K562 (cell line): ENCODE data around the gene SAE1. TPM values are rescaled to one million over a fixed set of nuclear protein-coding genes. Genes with fewer than 3 reads are reported as not detected.
A peak's percentile ranks its signal among the peaks of the same experiment; 100 is the strongest.

Experiments
- ATAC-seq: fragments of 200-7000 bp; cut with Tn5 transposase; 3 replicates; pipeline ENCODE4 v1.9.1; 2020; ENCODE audit warnings: moderate library complexity
- BruUV-seq: library from RNA; stranded (reverse); fragments of 400-500 nt; replicated peaks from 2 replicates; lab custom pipeline; 2021; lab: Mats Ljungman, UMichigan
- CTCF ChIA-PET: fragments of 300-600 bp; formaldehyde crosslinking; extraction: SDS; loops from one replicate; lab custom pipeline; 2021; ENCODE audit warnings: low intra/inter-chr PET ratio; lab: Yijun Ruan, JAX
- POLR2A ChIA-PET: fragments of 300-600, 350-650 bp; sonication (Branson Sonifier 250); formaldehyde crosslinking; extraction: SDS; loops from one replicate; lab custom pipeline; 2021; ENCODE audit warnings: antibody characterized with exemption, inconsistent platforms; lab: Yijun Ruan, JAX
- DNase-seq, 4 experiments: peaks; one replicate each; pipeline versions ENCODE4 v3.0.0 to v3.0.0-alpha.2; 2011 to 2018; ENCODE audit warnings: low spot score in 3 of 4, mixed read lengths in 3 of 4; ENCODE audit errors: extremely low read depth in 1 of 4
- FAIRE-seq: peaks from 2 replicates; lab custom pipeline; 2011; peaks lifted over from hg19 to GRCh38; lab: Jason Lieb, UNC
- H2AFZ ChIP-seq: 2 replicates; pipeline ENCODE4 v1.6.0; 2011; ENCODE audit warnings: low read depth, low read length, control low read depth, inconsistent platforms
- H3K27ac ChIP-seq: fragments of 200-600 bp; 3 replicates; pipeline ENCODE4 v1.8.0; 2011; ENCODE audit warnings: low read depth, mild to moderate bottlenecking, control low read depth, inconsistent platforms, low read length, moderate library complexity, mixed read lengths; ENCODE audit errors: extremely low read depth
- H3K27me3 ChIP-seq, 2 experiments: fragments of 300-600 bp in 1 of 2; 2 replicates in 1 of 2; 3 replicates in 1 of 2; pipeline versions ENCODE4 v1.6.0 to v1.8.0; 2011; ENCODE audit warnings: inconsistent platforms in 2 of 2, low read length in 2 of 2, mild to moderate bottlenecking in 1 of 2, mixed read lengths in 1 of 2, moderate library complexity in 1 of 2; ENCODE audit not compliant: control insufficient read depth in 2 of 2, insufficient read depth in 2 of 2
- H3K36me3 ChIP-seq: fragments of 300-600 bp; 3 replicates; pipeline ENCODE4 v1.8.0; 2011; ENCODE audit warnings: mild to moderate bottlenecking, low read length, inconsistent platforms; ENCODE audit not compliant: control insufficient read depth, insufficient read depth
- H3K4me1 ChIP-seq, 2 experiments: fragments of 200-600 bp in 1 of 2; replicated peaks in 1 of 2; 2 replicates in 1 of 2; 3 replicates in 1 of 2; pipeline versions ENCODE4 v1.5.1 to v1.8.0; 2011; ENCODE audit warnings: inconsistent platforms in 2 of 2, low read length in 2 of 2, mild to moderate bottlenecking in 1 of 2, mixed read lengths in 1 of 2, moderate library complexity in 1 of 2; ENCODE audit not compliant: control insufficient read depth in 2 of 2, insufficient read depth in 2 of 2
- H3K4me2 ChIP-seq: 2 replicates; pipeline ENCODE4 v1.6.1; 2011; ENCODE audit warnings: low read length, control low read depth, inconsistent platforms, mixed read lengths; ENCODE audit not compliant: insufficient read depth
- H3K4me3 ChIP-seq: fragments of 200-600 bp; sonication (generic), shearing (Covaris generic); 2 replicates; pipeline ENCODE4 v1.5.1; 2016; ENCODE audit warnings: control low read depth, inconsistent platforms
- H3K79me2 ChIP-seq: fragments of 200-600 bp; 3 replicates; pipeline ENCODE4 v1.8.0; 2011; ENCODE audit warnings: low read length, inconsistent platforms; ENCODE audit not compliant: control insufficient read depth, insufficient read depth
- H3K9ac ChIP-seq, 2 experiments: 2 replicates each; pipeline versions ENCODE4 v1.6.0 to v1.6.1; 2011; ENCODE audit warnings: low read depth in 2 of 2, low read length in 2 of 2, control low read depth in 1 of 2, inconsistent platforms in 1 of 2, mild to moderate bottlenecking in 1 of 2, mixed read lengths in 1 of 2; ENCODE audit not compliant: insufficient read depth in 1 of 2
- H3K9me1 ChIP-seq: one replicate; pipeline ENCODE4 v1.6.0; 2011; ENCODE audit warnings: inconsistent platforms, mild to moderate bottlenecking, low read length, moderate library complexity; ENCODE audit not compliant: control insufficient read depth, insufficient read depth
- H3K9me3 ChIP-seq: replicated peaks from 2 replicates; pipeline ENCODE4 v1.5.1; 2011; ENCODE audit warnings: low read depth, low read length, inconsistent platforms; ENCODE audit not compliant: control insufficient read depth, insufficient read depth
- H4K20me1 ChIP-seq: replicated peaks from 2 replicates; pipeline ENCODE4 v1.6.1; 2011; ENCODE audit warnings: low read length, inconsistent platforms, mixed read lengths; ENCODE audit not compliant: control insufficient read depth, insufficient read depth
- BCOR ChIP-seq: fragments of 450-650 bp; IDR thresholded peaks from 2 replicates; pipeline ENCODE4 v1.6.1; 2016
- RBM25 ChIP-seq: fragments of 200-400 bp; formaldehyde crosslinking; IDR thresholded peaks from 2 replicates; pipeline ENCODE4 v1.6.1; 2018; ENCODE audit warnings: low read length, low read depth, moderate library complexity; ENCODE audit not compliant: severe bottlenecking
- ZFP30 ChIP-seq: fragments of 250-450 bp; sonication (Bioruptor Pico); IDR thresholded peaks from 2 replicates; pipeline ENCODE4 v1.8.0; 2022; ENCODE audit warnings: moderate library complexity, mild to moderate bottlenecking, inconsistent platforms, borderline replicate concordance
- WGBS: fragments of 100-300 bp; shearing (Covaris generic); methylation state at CpG from one replicate; pipeline ENCODE4 v1.1.6; 2016; ENCODE audit warnings: low coverage, mixed read lengths; ENCODE audit not compliant: insufficient coverage; ENCODE audit errors: missing lambda C conversion rate; 5-methylcytosine and 5-hydroxymethylcytosine counted together
- in situ Hi-C: fragments of 300-500 bp; cut with MboI; formaldehyde crosslinking; loops from 4 replicates; pipeline ENCODE4 v1.15.0; 2018; ENCODE audit warnings: inconsistent platforms, mixed read lengths
- intact Hi-C: fragments of 100-400 bp; cut with micrococcal nuclease; formaldehyde crosslinking; loops from 2 replicates; pipeline ENCODE4 v1.14.2; 2022
- polyA plus RNA-seq, 8 experiments: library from polyadenylated mRNA; depleted of rRNA in 4 of 8; stranded (reverse) in 5 of 8; unstranded in 3 of 8; fragments of >200 nt; fragmentation: Nextera tagmentation in 2 of 8; fragmentation: Illumina TruSeq in 1 of 8; extraction: Ambion mirVana in 2 of 8; extraction: Trizol in 1 of 8; gene quantifications; 2 replicates each; pipeline versions ENCODE4 v1.2.1 to v1.2.3, GENCODE V29; 2011 to 2014; ENCODE audit warnings: inconsistent platforms in 1 of 8, missing spikeins in 1 of 8
- total RNA-seq, 7 experiments: library from RNA; depleted of rRNA in 6 of 7; stranded (reverse); fragments of >200 nt in 6 of 7; fragmentation: Illumina TruSeq in 2 of 7; extraction: Trizol in 2 of 7; gene quantifications; 2 replicates each; pipeline versions ENCODE4 v1.2.1 to v1.2.3, GENCODE V29; 2011 to 2021; ENCODE audit warnings: low replicate concordance in 1 of 7
- TF ChIP-seq, protein P1 (sequence below): sonication (generic); formaldehyde crosslinking; IDR thresholded peaks from 2 replicates; pipeline ENCODE4 v1.8.1; 2023; ENCODE audit warnings: mild to moderate bottlenecking, missing genetic modification reagents

SAE1 gene
- total and polyA plus RNA-seq, 9 of the 15 experiments (the other 6 are each of a cell fraction or from before 2014, with no cell fraction given) = 82.8 to 299 (median 217) TPM

DNA sequence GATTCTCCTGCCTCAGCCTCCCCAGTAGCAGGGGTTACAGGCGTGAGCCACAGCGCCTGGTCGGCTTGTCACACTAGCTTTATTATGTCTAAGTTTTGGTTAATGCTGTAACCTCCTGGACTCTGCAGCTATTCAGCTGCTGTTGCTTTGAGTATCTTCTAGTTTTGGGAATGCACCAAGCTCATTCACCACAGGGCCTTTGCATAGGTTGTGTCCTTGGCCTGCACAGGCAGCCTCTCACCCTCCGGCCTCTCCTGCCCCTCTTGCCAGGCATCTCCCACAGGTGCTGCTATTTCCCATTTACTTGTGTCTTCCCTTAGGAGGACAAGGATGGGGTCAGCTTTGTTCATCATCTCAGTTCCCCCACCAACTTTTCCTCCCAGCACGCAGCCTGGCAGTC, 123.3 kb downstream of the SAE1 start:
- Histone ChIP-seq H3K4me2 (no peak overlapping the region), H3K9ac (no peak overlapping the region), H4K20me1 (peaks cover 7% of the 10 kb centered on the region; the same call in 1 of the 2 replicates), H3K36me3 (peaks cover 9% of the 10 kb centered on the region; the same call in 2 of the 3 replicates), H3K9me1 (no peaks in the 10 kb centered on the region), H3K27me3 (no peaks in the 10 kb centered on the region), H3K27ac (no peak overlapping the region), H3K9me3 (no peaks in the 10 kb centered on the region), H2AFZ (no peak overlapping the region), H3K4me1 (peaks cover 8 to 28% of the 10 kb centered on the region in 2 experiments; a peak in 4 of 5 replicates), H3K79me2 (peaks cover 24% of the 10 kb centered on the region), H3K4me3 (no peak overlapping the region)
- ATAC-seq = no peak
- in situ Hi-C loops (no loop called here), intact Hi-C loops (no loop called here)
- WGBS = 99% methylated on average over 5 of the region's 5 CpGs
- no peak for DNase-seq
- ChIA-PET POLR2A (interaction anchor here (0.9 to 1.2 kb wide), 3 partner anchors 10 to 28 kb away, joined by 6 to 8 read pairs (median 7); partner anchors contain the start of gene INAFM1), CTCF (no interaction called here)
- BruUV-seq = no TSS peak
- no peak for TF ChIP-seq ZFP30 (CRISPR knock-in tag)
- peak; percentile 32; the same call in 1 of the 2 replicates for TF ChIP-seq BCOR
- TF ChIP-seq, protein P1, sequence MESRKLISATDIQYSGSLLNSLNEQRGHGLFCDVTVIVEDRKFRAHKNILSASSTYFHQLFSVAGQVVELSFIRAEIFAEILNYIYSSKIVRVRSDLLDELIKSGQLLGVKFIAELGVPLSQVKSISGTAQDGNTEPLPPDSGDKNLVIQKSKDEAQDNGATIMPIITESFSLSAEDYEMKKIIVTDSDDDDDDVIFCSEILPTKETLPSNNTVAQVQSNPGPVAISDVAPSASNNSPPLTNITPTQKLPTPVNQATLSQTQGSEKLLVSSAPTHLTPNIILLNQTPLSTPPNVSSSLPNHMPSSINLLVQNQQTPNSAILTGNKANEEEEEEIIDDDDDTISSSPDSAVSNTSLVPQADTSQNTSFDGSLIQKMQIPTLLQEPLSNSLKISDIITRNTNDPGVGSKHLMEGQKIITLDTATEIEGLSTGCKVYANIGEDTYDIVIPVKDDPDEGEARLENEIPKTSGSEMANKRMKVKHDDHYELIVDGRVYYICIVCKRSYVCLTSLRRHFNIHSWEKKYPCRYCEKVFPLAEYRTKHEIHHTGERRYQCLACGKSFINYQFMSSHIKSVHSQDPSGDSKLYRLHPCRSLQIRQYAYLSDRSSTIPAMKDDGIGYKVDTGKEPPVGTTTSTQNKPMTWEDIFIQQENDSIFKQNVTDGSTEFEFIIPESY (CRISPR knock-in tag) = 0 out of 2 replicates have a peak, but pooled peaks have one; percentile 44
- peak; percentile 70 for TF ChIP-seq RBM25
- FAIRE-seq = no peak
